K562 (cell line): ENCODE measurements around the gene ZNF628. TPM values are rescaled to one million over a fixed set of nuclear protein-coding genes. Genes with fewer than 3 reads are reported as not detected.
A peak's percentile ranks its signal among the peaks of the same experiment; 100 is the strongest.

Source experiments
- ARID4B ChIP-seq: sonication (generic); formaldehyde crosslinking; IDR thresholded peaks from 2 replicates; pipeline ENCODE4 v1.8.0; 2022; ENCODE audit warnings: mild to moderate bottlenecking, missing genetic modification reagents
- C11orf30 ChIP-seq: fragments of 450-650 bp; IDR thresholded peaks from 2 replicates; pipeline ENCODE4 v1.6.1; 2016; ENCODE audit warnings: low read depth, mild to moderate bottlenecking
- ERF ChIP-seq: fragments of 450-650 bp; formaldehyde crosslinking; IDR thresholded peaks from 2 replicates; pipeline ENCODE4 v1.4.0; 2020; ENCODE audit warnings: mild to moderate bottlenecking, mixed read lengths
- GABPB1 ChIP-seq: sonication (generic); formaldehyde crosslinking; IDR thresholded peaks from 2 replicates; pipeline ENCODE4 v1.8.0; 2022; ENCODE audit warnings: mild to moderate bottlenecking, missing genetic modification reagents
- HMBOX1 ChIP-seq: sonication (generic); IDR thresholded peaks from 2 replicates; pipeline ENCODE4 v1.6.1; 2016
- HOMEZ ChIP-seq: fragments of 250-450 bp; sonication (Bioruptor Pico); IDR thresholded peaks from 2 replicates; pipeline ENCODE4 v1.4.0; 2020; ENCODE audit warnings: mild to moderate bottlenecking, moderate library complexity
- NFXL1 ChIP-seq: fragments of 450-650 bp; formaldehyde crosslinking; IDR thresholded peaks from 2 replicates; pipeline ENCODE4 v1.4.0; 2021; ENCODE audit warnings: mild to moderate bottlenecking
- SFPQ ChIP-seq: fragments of 200-400 bp; formaldehyde crosslinking; IDR thresholded peaks from 2 replicates; pipeline ENCODE4 v1.6.1; 2017; ENCODE audit warnings: mild to moderate bottlenecking, low read depth, low read length, moderate library complexity
- SP1 ChIP-seq: sonication (generic); formaldehyde crosslinking; IDR thresholded peaks from 2 replicates; pipeline ENCODE4 v1.8.1; 2022; ENCODE audit warnings: mild to moderate bottlenecking, missing genetic modification reagents
- SRF ChIP-seq, 2 experiments: fragments of 250-450, 450-650 bp in 1 of 2; sonication (Bioruptor Pico) in 1 of 2; sonication (generic) in 1 of 2; formaldehyde crosslinking; IDR thresholded peaks; 2 replicates each; pipeline versions ENCODE4 v1.5.0 to v1.5.1; 2020 to 2022; ENCODE audit warnings: mild to moderate bottlenecking in 1 of 2, missing genetic modification reagents in 1 of 2
- TCF15 ChIP-seq: fragments of 250-450 bp; sonication (Bioruptor Pico); IDR thresholded peaks from 2 replicates; pipeline ENCODE4 v1.8.0; 2022; ENCODE audit warnings: moderate library complexity, mild to moderate bottlenecking, inconsistent platforms
- ZBTB17 ChIP-seq: fragments of 450-650 bp; formaldehyde crosslinking; IDR thresholded peaks from 2 replicates; pipeline ENCODE4 v1.4.0; 2020; ENCODE audit warnings: mild to moderate bottlenecking
- ZKSCAN8 ChIP-seq: fragments of 200-800 bp; sonication (Bioruptor generic); IDR thresholded peaks from 2 replicates; pipeline ENCODE4 v1.6.1; 2016; ENCODE audit warnings: missing genetic modification characterization, missing compliant biosample characterization
- ZNF184 ChIP-seq: sonication (generic); formaldehyde crosslinking; IDR thresholded peaks from 2 replicates; pipeline ENCODE4 v1.5.0; 2020; ENCODE audit warnings: missing genetic modification reagents
- ZNF212 ChIP-seq: fragments of 450-650 bp; formaldehyde crosslinking; IDR thresholded peaks from 2 replicates; pipeline ENCODE4 v1.4.0; 2020; ENCODE audit warnings: mild to moderate bottlenecking
- ZNF551 ChIP-seq: fragments of 250-450 bp; sonication (Bioruptor Pico); IDR thresholded peaks from 2 replicates; pipeline ENCODE4 v1.5.0; 2021; ENCODE audit warnings: mild to moderate bottlenecking, moderate library complexity
- ZNF699 ChIP-seq: fragments of 250-450 bp; sonication (Bioruptor Pico); IDR thresholded peaks from 2 replicates; pipeline ENCODE4 v1.8.0; 2021; ENCODE audit warnings: mild to moderate bottlenecking, moderate library complexity; ENCODE audit not compliant: insufficient replicate concordance
- ZZZ3 ChIP-seq: fragments of 450-650 bp; IDR thresholded peaks from 2 replicates; pipeline ENCODE4 v1.6.1; 2016; ENCODE audit warnings: antibody characterized with exemption, mild to moderate bottlenecking, moderate library complexity
- polyA plus RNA-seq, 8 experiments: library from polyadenylated mRNA; depleted of rRNA in 4 of 8; stranded (reverse) in 5 of 8; unstranded in 3 of 8; fragments of >200 nt; fragmentation: Nextera tagmentation in 2 of 8; fragmentation: Illumina TruSeq in 1 of 8; extraction: Ambion mirVana in 2 of 8; extraction: Trizol in 1 of 8; gene quantifications; 2 replicates each; pipeline versions ENCODE4 v1.2.1 to v1.2.3, GENCODE V29; 2011 to 2014; ENCODE audit warnings: inconsistent platforms in 1 of 8, missing spikeins in 1 of 8
- total RNA-seq, 7 experiments: library from RNA; depleted of rRNA in 6 of 7; stranded (reverse); fragments of >200 nt in 6 of 7; fragmentation: Illumina TruSeq in 2 of 7; extraction: Trizol in 2 of 7; gene quantifications; 2 replicates each; pipeline versions ENCODE4 v1.2.1 to v1.2.3, GENCODE V29; 2011 to 2021; ENCODE audit warnings: low replicate concordance in 1 of 7
- TF ChIP-seq, protein P1 (sequence below): conservative IDR thresholded peaks from 2 replicates; pipeline ENCODE4 v1.6.1; 2011; ENCODE audit warnings: low read depth, mild to moderate bottlenecking, low read length; ENCODE audit not compliant: control insufficient read depth

Gene ZNF628
- total and polyA plus RNA-seq, 9 of the 15 experiments (the other 6 are each of a cell fraction or from before 2014, with no cell fraction given), result 0.13 to 13.6 (median 2.2) TPM; not detected in 3

DNA sequence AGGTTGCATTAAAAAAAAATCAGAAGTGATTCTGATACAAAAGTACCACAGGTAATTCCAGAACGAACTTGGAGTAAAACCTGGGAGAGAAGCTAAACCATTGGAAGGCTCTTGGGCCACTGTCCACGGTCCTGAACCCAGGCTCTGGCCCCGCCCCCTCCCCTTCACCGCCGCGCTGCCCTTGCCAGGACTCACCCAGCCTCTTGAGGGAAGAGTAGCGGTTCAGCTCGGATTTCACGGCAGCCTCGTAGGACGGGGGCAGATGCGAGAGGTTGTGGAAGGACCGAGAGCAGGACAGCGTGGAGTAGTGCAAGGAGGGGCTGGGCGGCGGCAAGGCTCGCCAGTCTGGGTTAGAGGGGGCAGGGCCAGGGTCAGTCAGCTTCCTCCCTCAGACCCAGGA, 39.0 kb upstream of the ZNF628 start (continued):
- TF ChIP-seq SFPQ (no peak), GABPB1 (CRISPR knock-in tag) (peak; percentile 68), ZKSCAN8 (CRISPR knock-in tag) (no peak), HOMEZ (CRISPR knock-in tag) (no peak), SP1 (CRISPR knock-in tag) (peak; percentile 91), ZNF184 (no peak), ZNF212 (CRISPR knock-in tag) (no peak), ZBTB17 (CRISPR knock-in tag) (no peak), ERF (no peak), ZNF699 (no peak), ZZZ3 (no peak), ARID4B (CRISPR knock-in tag) (peak; percentile 83), TCF15 (CRISPR knock-in tag) (no peak), NFXL1 (CRISPR knock-in tag) (no peak), SRF (CRISPR knock-in tag; IDR thresholded peaks at IDR 0.05) (peak in 1 of 2 experiments; percentile 75; a peak in 2 of 4 replicates), HMBOX1 (no peak), ZNF551 (CRISPR knock-in tag) (no peak), C11orf30 (no peak)
- TF ChIP-seq, protein P1, sequence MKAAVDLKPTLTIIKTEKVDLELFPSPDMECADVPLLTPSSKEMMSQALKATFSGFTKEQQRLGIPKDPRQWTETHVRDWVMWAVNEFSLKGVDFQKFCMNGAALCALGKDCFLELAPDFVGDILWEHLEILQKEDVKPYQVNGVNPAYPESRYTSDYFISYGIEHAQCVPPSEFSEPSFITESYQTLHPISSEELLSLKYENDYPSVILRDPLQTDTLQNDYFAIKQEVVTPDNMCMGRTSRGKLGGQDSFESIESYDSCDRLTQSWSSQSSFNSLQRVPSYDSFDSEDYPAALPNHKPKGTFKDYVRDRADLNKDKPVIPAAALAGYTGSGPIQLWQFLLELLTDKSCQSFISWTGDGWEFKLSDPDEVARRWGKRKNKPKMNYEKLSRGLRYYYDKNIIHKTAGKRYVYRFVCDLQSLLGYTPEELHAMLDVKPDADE, result no peak
